ENCODE data around the gene KBTBD8.

KBTBD8 gene

GRCh38 chr3:67030785-67031740 lies 33.0 kb downstream of the KBTBD8 start:
- H3K4me2 ChIP-seq (ENCODE audit: low read length): no peak overlapping the region
- H2AFZ ChIP-seq: no peak overlapping the region
- TF ChIP-seq CTCF (IDR thresholded peaks at IDR 0.05): no peak
- H3K9ac ChIP-seq: no peak overlapping the region
- no peaks in the 10 kb centered on the region for H3K36me3 ChIP-seq (ENCODE audit: control insufficient read depth, insufficient read depth, low read length)
- no peak overlapping the region for H3K27ac ChIP-seq
- H3K9me3 ChIP-seq (ENCODE audit: control insufficient read depth, low read length): no peaks in the 10 kb centered on the region
- H3K4me3 ChIP-seq (ENCODE audit: low read depth, low read length): no peak overlapping the region
- H3K27me3 ChIP-seq (ENCODE audit: control insufficient read depth, insufficient read depth, low read length): no peaks in the 10 kb centered on the region
- H3K79me2 ChIP-seq: no peaks in the 10 kb centered on the region
- no peaks in the 10 kb centered on the region for H3K4me1 ChIP-seq

DNA sequence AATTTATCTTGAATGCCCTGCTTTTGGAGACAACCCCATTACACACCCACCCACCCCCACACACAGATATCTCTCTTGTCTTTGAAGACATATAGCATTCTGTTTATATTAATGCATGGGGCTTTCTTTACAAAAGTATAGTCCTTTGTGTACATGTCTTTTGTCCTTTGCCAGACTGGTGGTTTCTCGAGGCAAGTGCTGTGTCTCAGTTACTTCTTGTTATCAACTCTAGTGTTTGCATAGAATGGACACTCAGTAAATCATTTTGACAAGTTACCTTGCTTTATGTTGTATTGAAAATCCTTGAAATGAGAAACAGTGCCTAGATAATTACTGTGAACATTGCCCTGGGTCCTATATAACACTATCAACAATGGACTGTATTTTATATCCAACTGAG lies 33.9 kb downstream of the KBTBD8 start:
- TF ChIP-seq CTCF (IDR thresholded peaks at IDR 0.05): no peak
- Histone ChIP-seq H3K27me3 (ENCODE audit: control insufficient read depth, insufficient read depth, low read length) (no peaks in the 10 kb centered on the region), H3K9ac (no peak overlapping the region), H3K4me1 (no peaks in the 10 kb centered on the region), H3K9me3 (ENCODE audit: control insufficient read depth, low read length) (no peaks in the 10 kb centered on the region), H3K36me3 (ENCODE audit: control insufficient read depth, insufficient read depth, low read length) (no peaks in the 10 kb centered on the region), H2AFZ (no peak overlapping the region), H3K79me2 (no peaks in the 10 kb centered on the region), H3K4me2 (ENCODE audit: low read length) (no peak overlapping the region), H3K4me3 (ENCODE audit: low read depth, low read length) (no peak overlapping the region), H3K27ac (no peak overlapping the region)

GRCh38 chr3:67033079-67033478 lies 35.0 kb downstream of the KBTBD8 start:
- H3K4me3 ChIP-seq (ENCODE audit: low read depth, low read length): no peak overlapping the region
- H3K27ac ChIP-seq: no peak overlapping the region
- H3K9ac ChIP-seq: no peak overlapping the region
- H3K4me2 ChIP-seq (ENCODE audit: low read length): no peak overlapping the region
- H3K27me3 ChIP-seq (ENCODE audit: control insufficient read depth, insufficient read depth, low read length): no peaks in the 10 kb centered on the region
- no peaks in the 10 kb centered on the region for H3K79me2 ChIP-seq
- H3K36me3 ChIP-seq (ENCODE audit: control insufficient read depth, insufficient read depth, low read length): no peaks in the 10 kb centered on the region
- no peaks in the 10 kb centered on the region for H3K4me1 ChIP-seq
- H2AFZ ChIP-seq: no peak overlapping the region
- TF ChIP-seq CTCF (IDR thresholded peaks at IDR 0.05): no peak
- no peaks in the 10 kb centered on the region for H3K9me3 ChIP-seq (ENCODE audit: control insufficient read depth, low read length)

- Histone ChIP-seq H3K9ac (no peak overlapping the region), H3K27me3 (ENCODE audit: control insufficient read depth, insufficient read depth, low read length) (no peaks in the 10 kb centered on the region)
- TF ChIP-seq CTCF (IDR thresholded peaks at IDR 0.05): no peak
These were observed 36.3 kb downstream of the KBTBD8 start for GRCh38 chr3:67034371-67034770.

GRCh38 chr3:67037615-67038014 lies 39.5 kb downstream of the KBTBD8 start:
- Histone ChIP-seq H3K9me3 (ENCODE audit: control insufficient read depth, low read length) (no peaks in the 10 kb centered on the region), H3K4me3 (ENCODE audit: low read depth, low read length) (no peak overlapping the region), H3K79me2 (no peaks in the 10 kb centered on the region), H3K27me3 (ENCODE audit: control insufficient read depth, insufficient read depth, low read length) (no peaks in the 10 kb centered on the region), H3K36me3 (ENCODE audit: control insufficient read depth, insufficient read depth, low read length) (no peaks in the 10 kb centered on the region), H3K27ac (no peak overlapping the region), H2AFZ (no peak overlapping the region), H3K4me2 (ENCODE audit: low read length) (no peak overlapping the region), H3K4me1 (no peaks in the 10 kb centered on the region), H3K9ac (no peak overlapping the region)
- TF ChIP-seq CTCF (IDR thresholded peaks at IDR 0.05): no peak

More at GRCh38 chr3:67034371-67034770, 36.3 kb downstream of the KBTBD8 start:
- Histone ChIP-seq H3K27ac (no peak overlapping the region), H3K4me1 (no peaks in the 10 kb centered on the region), H2AFZ (no peak overlapping the region), H3K79me2 (no peaks in the 10 kb centered on the region), H3K4me2 (ENCODE audit: low read length) (no peak overlapping the region), H3K4me3 (ENCODE audit: low read depth, low read length) (no peak overlapping the region), H3K36me3 (ENCODE audit: control insufficient read depth, insufficient read depth, low read length) (no peaks in the 10 kb centered on the region), H3K9me3 (ENCODE audit: control insufficient read depth, low read length) (no peaks in the 10 kb centered on the region)

Data from parathyroid adenoma (tissue), 2 donors.